Activated naive CD4-positive, alpha-beta T cell treated with anti-CD3 and anti-CD28 coated beads, Interleukin-2, amount 50 U/mL, for 72 hours (primary cell): Measurements from ENCODE around the gene LRRC8D. TPM values are rescaled to one million over a fixed set of nuclear protein-coding genes. Genes with fewer than 3 reads are reported as not detected.
"Not testable (repeated sequence)": the region's sequence is repeated elsewhere in the genome, so short reads cannot be mapped to it uniquely, and the experiment has no call there.

Source experiments
- ATAC-seq, 2 donors: fragments of 150-1000 bp; cut with Tn5 transposase; 2 replicates each; pipeline ENCODE4 v1.10.0; 2021; ENCODE audit warnings: mild to moderate bottlenecking in 2 of 2, moderate library complexity in 2 of 2
- DNase-seq, 2 donors: peaks; one replicate each; pipeline ENCODE4 v3.0.0; 2021 to 2022; ENCODE audit warnings: low spot score in 2 of 2
- H3K27ac Mint-ChIP-seq, 2 donors: one replicate each; pipeline ENCODE4 v1.8.0; 2022; ENCODE audit warnings: mild to moderate bottlenecking in 2 of 2, mixed read lengths in 2 of 2
- H3K36me3 Mint-ChIP-seq, 2 donors: one replicate each; pipeline ENCODE4 v1.8.0; 2022; ENCODE audit warnings: mixed read lengths in 2 of 2
- H3K9me3 Mint-ChIP-seq, 2 donors: one replicate each; pipeline ENCODE4 v1.8.0; 2022; ENCODE audit warnings: mixed read lengths in 2 of 2
- total RNA-seq, 2 donors: library from RNA; stranded (reverse); gene quantifications; one replicate each; pipeline ENCODE4 v1.2.3, GENCODE V29; 2022

LRRC8D gene
- total RNA-seq: 10 to 100 TPM; 14.6 to 22.8 TPM

DNA sequence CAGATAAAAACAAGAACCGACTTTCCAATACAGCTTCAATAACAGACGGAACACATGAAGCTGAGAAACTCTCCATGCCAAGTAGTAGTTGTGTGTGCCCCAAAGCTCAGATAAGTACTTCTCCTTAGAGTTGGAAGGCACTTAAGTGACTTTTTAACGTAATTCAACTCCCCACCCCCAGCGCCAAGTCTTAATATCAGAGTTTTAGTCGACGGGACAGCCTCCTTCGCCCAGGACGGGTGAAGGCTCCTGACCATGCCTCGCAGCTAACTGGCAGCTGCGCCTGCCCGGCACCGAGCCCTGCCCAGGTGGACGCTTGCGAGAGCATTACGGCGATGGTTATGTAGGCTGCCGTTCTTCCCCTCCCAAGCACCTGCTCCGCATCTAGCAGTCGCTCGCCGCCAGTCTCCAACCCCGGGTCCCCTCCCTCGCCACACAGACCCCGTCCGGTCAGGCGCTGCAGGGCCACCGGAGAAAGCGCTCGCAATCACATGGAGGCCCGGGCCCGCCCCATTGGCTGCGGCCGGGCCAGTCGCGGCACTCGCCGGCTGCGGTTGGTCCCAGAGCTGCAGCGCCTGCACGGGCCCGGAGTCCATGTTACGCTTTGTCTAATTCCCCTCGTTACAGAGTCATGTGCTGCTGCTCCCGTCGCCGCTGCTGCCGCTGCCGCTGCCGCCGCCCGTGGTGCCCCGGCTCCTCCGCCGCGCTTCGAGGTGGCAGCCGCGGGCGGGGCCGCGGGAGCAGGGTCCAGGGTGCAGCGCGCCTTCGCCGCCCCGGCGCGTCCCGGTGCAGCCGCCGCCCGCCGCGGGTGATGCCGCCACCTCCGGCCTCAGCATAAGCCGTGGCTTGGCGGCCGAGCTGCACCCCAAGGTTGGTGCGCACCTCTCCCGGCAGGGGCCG, at the start of gene LRRC8D:
LRRC8D (plus strand) TSS at position 611 of the 900 bp plus-strand sequence. CDS start 112,037 bp downstream, outside the sequence.
- Mint-ChIP-seq H3K36me3 (peaks cover 6 to 12% of the 10 kb centered on the region in 2 donors), H3K27ac (peak within 1 kb of the TSS; percentile 58 to 84), H3K9me3 (no peaks in the 10 kb centered on the region)
- DNase-seq (peak; percentile 76 to 88), ATAC-seq (peak; percentile 89 to 97)

DNA sequence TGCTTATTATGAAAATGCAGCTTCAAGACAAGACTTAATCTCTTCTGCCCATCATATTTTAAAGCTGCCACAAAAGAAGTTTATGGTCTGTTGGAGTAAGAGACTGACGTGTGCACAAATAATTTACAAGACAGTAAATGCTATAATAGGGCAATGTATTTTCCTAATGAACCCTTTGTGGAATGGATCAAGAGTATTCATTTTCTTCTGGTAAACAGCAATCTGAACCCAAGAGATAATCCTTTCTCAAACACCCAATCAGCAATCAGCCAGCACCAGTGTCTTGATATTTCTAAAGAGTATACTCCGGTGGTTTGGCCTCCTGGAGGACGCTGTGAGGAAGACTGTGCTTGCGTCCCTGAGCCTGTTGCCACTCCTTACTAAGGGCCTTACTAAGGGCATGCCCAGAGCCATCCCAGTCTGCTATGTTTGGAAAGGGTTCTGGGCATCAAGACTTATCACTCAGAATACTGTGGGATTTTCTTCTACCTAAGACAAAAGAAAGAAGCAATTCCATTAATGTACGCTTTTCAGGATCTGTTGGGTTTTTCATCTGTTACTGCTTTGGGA, 48.8 kb upstream of the LRRC8D start:
- no peaks in the 10 kb centered on the region for H3K9me3 Mint-ChIP-seq
- ATAC-seq: no peak
- H3K36me3 Mint-ChIP-seq: no peaks in the 10 kb centered on the region
- DNase-seq: no peak
- no peak overlapping the region for H3K27ac Mint-ChIP-seq

- H3K9me3 Mint-ChIP-seq, H3K36me3 Mint-ChIP-seq, H3K27ac Mint-ChIP-seq, ATAC-seq, DNase-seq: not testable (repeated sequence)
Observed at GRCh38 chr1:89776104-89776503, 44.7 kb upstream of the LRRC8D start.

DNA sequence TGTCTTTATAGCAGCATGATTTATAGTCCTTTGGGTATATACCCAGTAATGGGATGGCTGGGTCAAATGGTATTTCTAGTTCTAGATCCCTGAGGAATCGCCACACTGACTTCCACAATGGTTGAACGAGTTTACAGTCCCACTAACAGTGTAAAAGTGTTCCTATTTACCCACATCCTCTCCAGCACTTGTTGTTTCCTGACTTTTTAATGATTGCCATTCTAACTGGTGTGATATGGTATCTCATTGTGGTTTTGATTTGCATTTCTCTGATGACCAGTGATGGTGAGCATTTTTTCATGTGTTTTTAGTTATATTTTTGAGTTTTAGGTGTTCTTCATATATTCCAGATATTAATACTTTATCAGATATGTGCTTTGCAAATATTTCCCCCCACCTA, 43.6 kb upstream of the LRRC8D start:
- H3K36me3 Mint-ChIP-seq, ATAC-seq: not testable (repeated sequence)

GRCh38 chr1:89779151-89779940, 41.5 kb upstream of the LRRC8D start:
- ATAC-seq: peak in 1 of 2 donors; percentile 16
- Mint-ChIP-seq H3K9me3 (no peaks in the 10 kb centered on the region), H3K27ac (peak overlapping the region; percentile 94 to 98), H3K36me3 (no peaks in the 10 kb centered on the region)
- DNase-seq: no peak

More for the DNA sequence above, 43.6 kb upstream of the LRRC8D start:
- DNase-seq, H3K9me3 Mint-ChIP-seq, H3K27ac Mint-ChIP-seq: not testable (repeated sequence)

DNA sequence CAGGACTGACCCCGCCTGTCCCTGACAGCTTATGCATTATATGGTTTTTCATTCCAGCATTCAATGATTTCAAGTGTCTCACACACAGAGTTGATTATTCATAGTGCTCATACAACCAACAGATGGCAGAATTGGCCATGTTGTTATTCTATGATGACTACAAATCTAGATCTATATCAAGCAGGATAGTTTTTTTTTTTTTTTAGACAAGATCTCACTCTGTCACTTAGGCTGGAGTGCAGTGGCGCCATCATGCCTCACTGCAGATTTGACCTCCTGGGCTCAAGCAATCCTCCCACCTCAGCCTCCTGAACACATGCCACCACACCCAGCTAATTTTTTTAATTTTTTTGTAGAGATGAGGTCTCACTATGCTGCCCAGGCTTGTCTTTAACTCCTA, 40.1 kb upstream of the LRRC8D start:
- DNase-seq: no peak
- ATAC-seq: peak; percentile 69 to 79
- Mint-ChIP-seq H3K27ac (peak overlapping the region; percentile 94 to 98), H3K36me3 (no peaks in the 10 kb centered on the region), H3K9me3 (no peaks in the 10 kb centered on the region)

DNA sequence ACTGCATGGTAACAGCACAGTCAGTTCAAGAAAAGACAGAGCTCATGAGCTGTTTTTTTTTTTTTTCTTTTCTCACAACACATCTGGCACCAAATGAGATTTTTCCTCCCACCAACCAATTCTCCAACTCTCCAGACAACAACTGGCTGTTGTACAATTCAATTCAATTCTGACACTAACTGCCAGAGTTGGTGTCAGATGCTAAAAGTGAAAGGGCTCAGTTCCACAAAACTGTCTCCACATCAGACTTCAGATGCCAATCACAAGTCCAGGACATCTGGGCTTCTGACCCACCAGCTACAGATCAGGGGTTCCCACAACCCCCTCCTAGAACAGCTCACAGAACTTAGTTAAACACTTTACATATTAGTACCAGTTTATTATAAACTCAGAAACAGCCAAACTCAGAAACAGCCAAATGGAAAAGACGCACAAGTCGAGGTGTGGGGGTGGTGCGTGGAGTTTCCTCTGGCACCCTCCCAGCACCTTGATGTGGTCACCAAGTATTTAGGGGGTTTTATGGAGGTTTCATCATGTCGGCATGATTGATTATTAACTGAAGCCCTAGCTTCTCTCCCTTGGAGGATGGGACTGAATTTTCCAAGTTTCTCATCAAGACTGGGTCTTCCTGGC, 39.2 kb upstream of the LRRC8D start:
- DNase-seq (peak in 1 of 2 donors; percentile 69), ATAC-seq (peak; percentile 65 to 80)
- Mint-ChIP-seq H3K9me3 (no peaks in the 10 kb centered on the region), H3K27ac (peak overlapping the region; percentile 94 to 98), H3K36me3 (no peaks in the 10 kb centered on the region)

DNA sequence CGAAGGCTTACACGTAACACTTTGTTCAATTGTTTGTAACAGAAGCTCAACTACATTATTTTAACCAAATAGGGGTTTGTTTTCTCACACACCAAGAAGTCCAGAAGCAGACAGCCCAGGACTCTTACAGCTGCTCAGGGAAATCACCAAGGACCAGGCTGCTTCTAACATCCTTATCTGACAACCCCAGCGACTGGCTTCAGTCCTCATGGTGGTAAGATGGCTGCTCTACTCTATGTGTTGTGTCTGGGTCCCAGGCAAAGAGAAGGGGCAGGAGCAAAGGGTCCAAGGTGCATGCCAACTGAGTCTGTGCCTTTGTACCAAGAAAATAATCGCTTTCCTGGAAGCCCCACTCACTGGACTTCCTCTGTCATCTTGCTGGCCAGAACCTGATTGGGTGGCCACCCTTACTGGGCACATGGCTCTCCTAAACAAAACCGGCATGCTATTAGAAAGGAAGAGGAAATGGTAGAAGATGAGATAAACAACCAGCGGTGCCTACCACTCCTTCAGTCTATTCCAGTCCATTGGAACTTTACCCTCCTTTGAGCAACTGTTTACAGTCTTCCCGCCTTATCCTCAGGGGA, 34.1 kb upstream of the LRRC8D start:
- Mint-ChIP-seq H3K9me3 (no peaks in the 10 kb centered on the region), H3K27ac (peak overlapping the region in 1 of 2 donors; percentile 26), H3K36me3 (no peaks in the 10 kb centered on the region)
- ATAC-seq: no peak
- no peak for DNase-seq

- DNase-seq: no peak
- H3K27ac Mint-ChIP-seq: no peak overlapping the region
- no peaks in the 10 kb centered on the region for H3K36me3 Mint-ChIP-seq
- no peaks in the 10 kb centered on the region for H3K9me3 Mint-ChIP-seq
- ATAC-seq: no peak
Observed at GRCh38 chr1:89790592-89790991, 30.2 kb upstream of the LRRC8D start.

GRCh38 chr1:89791064-89791726, 29.6 kb upstream of the LRRC8D start:
- Mint-ChIP-seq H3K27ac (no peak overlapping the region), H3K36me3 (no peaks in the 10 kb centered on the region), H3K9me3 (no peaks in the 10 kb centered on the region)
- ATAC-seq (no peak), DNase-seq (no peak)

DNA sequence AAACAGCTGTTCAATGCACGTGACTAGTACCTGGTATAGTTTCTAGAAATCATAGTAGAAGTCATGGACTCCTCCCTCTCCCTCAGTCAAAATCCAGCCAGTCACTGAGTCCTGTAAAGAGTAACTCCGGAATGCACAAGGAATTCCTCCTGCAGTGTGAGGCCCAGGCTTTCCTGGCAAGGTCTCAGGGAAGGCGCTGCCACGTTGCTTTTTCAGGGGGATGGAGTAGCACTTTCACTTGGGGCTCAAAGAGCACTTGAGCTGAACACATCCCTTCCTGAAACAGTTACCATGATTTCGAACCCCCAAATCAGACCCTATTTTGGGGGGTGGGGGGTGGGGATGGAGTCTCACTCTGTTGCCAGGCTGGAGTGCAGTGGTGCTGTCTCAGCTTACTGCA, 26.4 kb upstream of the LRRC8D start:
- DNase-seq: no peak
- H3K36me3 Mint-ChIP-seq: no peaks in the 10 kb centered on the region
- ATAC-seq: no peak
- no peaks in the 10 kb centered on the region for H3K9me3 Mint-ChIP-seq
- H3K27ac Mint-ChIP-seq: no peak overlapping the region

GRCh38 chr1:89795571-89795970, 25.3 kb upstream of the LRRC8D start:
- H3K36me3 Mint-ChIP-seq, DNase-seq, H3K27ac Mint-ChIP-seq, ATAC-seq, H3K9me3 Mint-ChIP-seq: not testable (repeated sequence)

DNA sequence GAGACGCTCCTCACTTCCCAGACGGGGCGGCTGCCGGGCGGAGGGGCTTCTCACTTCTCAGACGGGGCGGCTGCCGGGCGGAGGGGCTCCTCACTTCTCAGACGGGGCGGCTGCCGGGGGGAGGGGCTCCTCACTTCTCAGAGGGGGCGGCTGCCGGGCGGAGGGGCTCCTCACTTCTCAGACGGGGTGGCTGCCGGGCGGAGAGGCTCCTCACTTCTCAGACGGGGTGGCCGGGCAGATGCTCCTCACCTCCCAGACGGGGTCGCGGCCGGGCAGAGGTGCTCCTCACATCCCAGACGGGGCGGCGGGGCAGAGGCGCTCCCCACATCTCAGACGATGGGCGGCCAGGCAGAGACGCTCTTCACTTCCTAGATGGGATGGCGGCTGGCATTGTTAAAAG, 23.0 kb upstream of the LRRC8D start:
- H3K27ac Mint-ChIP-seq, H3K36me3 Mint-ChIP-seq, ATAC-seq, H3K9me3 Mint-ChIP-seq, DNase-seq: not testable (repeated sequence)

DNA sequence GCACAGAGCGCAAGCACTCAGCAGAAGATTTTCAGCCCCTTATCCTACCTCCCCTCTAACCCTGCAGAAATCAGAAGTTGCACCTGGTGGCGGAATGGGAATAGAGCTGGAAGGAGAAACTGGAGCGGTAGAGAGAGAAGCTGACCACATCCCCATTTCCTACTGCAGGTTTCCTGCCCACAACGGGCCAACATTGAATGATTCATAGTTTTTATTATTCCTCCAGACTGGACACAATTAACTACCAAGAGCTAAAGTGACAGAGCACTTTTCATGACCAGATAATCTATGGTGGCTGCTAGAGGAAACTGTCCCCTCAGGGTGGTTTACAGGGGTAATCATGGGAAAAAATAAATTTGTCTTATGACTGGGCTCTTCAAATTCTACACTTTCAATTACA, 21.3 kb upstream of the LRRC8D start:
- peaks cover 0 to 6% of the 10 kb centered on the region in 2 donors for H3K9me3 Mint-ChIP-seq
- no peak overlapping the region for H3K27ac Mint-ChIP-seq
- DNase-seq (no peak), ATAC-seq (no peak)
- H3K36me3 Mint-ChIP-seq: no peaks in the 10 kb centered on the region

DNA sequence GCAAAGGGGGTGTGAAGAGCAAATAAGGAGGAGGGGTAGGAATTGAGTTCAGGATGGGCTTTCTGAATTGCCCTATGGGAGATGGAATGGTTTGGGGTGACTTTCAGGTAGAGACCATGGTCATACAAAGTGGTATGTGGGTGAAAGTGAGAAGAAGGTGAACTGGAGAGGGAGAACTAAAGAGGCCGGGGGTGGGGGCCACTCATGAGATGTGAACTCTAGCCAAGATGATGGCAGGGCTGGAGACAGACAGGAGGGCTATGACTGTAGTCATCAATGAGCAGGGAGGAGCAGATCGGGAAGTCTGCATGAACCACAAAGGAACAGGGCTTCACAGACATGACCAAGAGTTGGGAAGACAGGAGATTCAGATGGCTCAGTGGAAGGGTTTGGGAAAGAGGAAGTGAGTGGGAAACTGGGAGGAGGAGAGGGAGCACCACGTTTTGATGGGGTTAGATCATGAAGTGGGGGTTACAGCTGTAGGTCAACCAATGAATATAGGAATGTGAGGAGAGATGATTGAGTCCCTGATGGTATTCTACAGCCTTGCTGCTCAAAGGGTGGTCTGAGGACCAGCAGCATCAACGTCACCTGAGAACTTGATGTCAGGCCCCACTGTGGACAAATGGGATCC, 20.7 kb upstream of the LRRC8D start:
- peaks cover 0 to 6% of the 10 kb centered on the region in 2 donors for H3K9me3 Mint-ChIP-seq
- no peaks in the 10 kb centered on the region for H3K36me3 Mint-ChIP-seq
- H3K27ac Mint-ChIP-seq: peak overlapping the region; percentile 1 to 4
- ATAC-seq (no peak), DNase-seq (no peak)
